Endothelial cell of umbilical vein (primary cell): ENCODE measurements around the gene PLA2G4C. TPM values are rescaled to one million over a fixed set of nuclear protein-coding genes. Genes with fewer than 3 reads are reported as not detected.

ENCODE experiments used
- BruUV-seq: library from RNA; stranded (reverse); fragments of 400-500 nt; replicated peaks from 2 replicates; lab custom pipeline; 2021; lab: Mats Ljungman, UMichigan
- CTCF ChIA-PET: fragments of 300-600, 350-600 bp; sonication (Branson Sonifier 250); formaldehyde crosslinking; loops from one replicate; lab custom pipeline; 2021; ENCODE audit warnings: antibody characterized with exemption, inconsistent platforms; lab: Charles Lee
- POLR2A ChIA-PET: fragments of 300-600, 350-600 bp; sonication (Branson Sonifier 250); formaldehyde crosslinking; loops from one replicate; lab custom pipeline; 2021; ENCODE audit warnings: antibody characterized with exemption, inconsistent platforms; lab: Charles Lee
- DNase-seq: peaks from one replicate; pipeline ENCODE4 v3.0.0-alpha.2; 2011; ENCODE audit warnings: low read depth, low spot score
- FAIRE-seq: peaks from 2 replicates; lab custom pipeline; 2011; peaks lifted over from hg19 to GRCh38; lab: Jason Lieb, UNC
- H2AFZ ChIP-seq: 2 replicates; pipeline ENCODE4 v1.6.0; 2012; ENCODE audit warnings: low read depth, low read length, control low read depth, inconsistent platforms
- H3K27ac ChIP-seq: 2 replicates; pipeline ENCODE4 v1.5.1; 2011; ENCODE audit warnings: low read depth, mild to moderate bottlenecking, control low read depth, low read length, moderate library complexity; ENCODE audit not compliant: insufficient read depth
- H3K27me3 ChIP-seq, 2 experiments: 2 replicates each; pipeline versions ENCODE4 v1.6.0 to v1.6.1; 2011; ENCODE audit warnings: low read length in 2 of 2, mixed read lengths in 1 of 2; ENCODE audit not compliant: control insufficient read depth in 2 of 2, insufficient read depth in 2 of 2
- H3K36me3 ChIP-seq, 2 experiments: 2 replicates in 1 of 2; 3 replicates in 1 of 2; pipeline ENCODE4 v1.5.1; 2011; ENCODE audit warnings: low read length in 2 of 2, mild to moderate bottlenecking in 1 of 2, moderate library complexity in 1 of 2; ENCODE audit not compliant: control insufficient read depth in 2 of 2, insufficient read depth in 2 of 2; ENCODE audit errors: extremely low read depth in 1 of 2
- H3K4me1 ChIP-seq: 3 replicates; pipeline ENCODE4 v1.5.1; 2011; ENCODE audit warnings: mild to moderate bottlenecking, low read length; ENCODE audit not compliant: control insufficient read depth, insufficient read depth; ENCODE audit errors: extremely low read depth
- H3K4me2 ChIP-seq: 2 replicates; pipeline ENCODE4 v1.6.1; 2011; ENCODE audit warnings: low read length, control low read depth, mixed read lengths; ENCODE audit not compliant: insufficient read depth
- H3K4me3 ChIP-seq, 3 experiments: fragments of 200-600 bp in 1 of 3; sonication (generic), shearing (Covaris generic) in 1 of 3; replicated peaks in 1 of 3; 2 replicates each; pipeline ENCODE4 v1.5.1; 2011 to 2016; ENCODE audit warnings: control low read depth in 3 of 3, low read length in 3 of 3, mild to moderate bottlenecking in 2 of 3, inconsistent platforms in 1 of 3, low read depth in 1 of 3, moderate library complexity in 1 of 3; ENCODE audit not compliant: insufficient read depth in 1 of 3
- H3K79me2 ChIP-seq: 2 replicates; pipeline ENCODE4 v1.6.0; 2012; ENCODE audit warnings: low read length, inconsistent platforms; ENCODE audit not compliant: control insufficient read depth, insufficient read depth
- H3K9ac ChIP-seq: replicated peaks from 2 replicates; pipeline ENCODE3; 2011; ENCODE audit warnings: low read length, control low read depth; ENCODE audit not compliant: insufficient read depth; ENCODE audit errors: extremely low read depth
- H3K9me1 ChIP-seq: replicated peaks from 3 replicates; pipeline ENCODE4 v1.6.0; 2011; ENCODE audit warnings: mild to moderate bottlenecking, low read length; ENCODE audit not compliant: control insufficient read depth, insufficient read depth; ENCODE audit errors: extremely low read depth
- H3K9me3 ChIP-seq: replicated peaks from 2 replicates; pipeline ENCODE4 v1.5.1; 2012; ENCODE audit warnings: low read length, inconsistent platforms; ENCODE audit not compliant: control insufficient read depth, insufficient read depth
- H4K20me1 ChIP-seq: replicated peaks from 2 replicates; pipeline ENCODE3; 2011; ENCODE audit warnings: mild to moderate bottlenecking, low read length; ENCODE audit not compliant: control insufficient read depth, insufficient read depth; ENCODE audit errors: extremely low read depth
- EZH2 ChIP-seq: IDR thresholded peaks from 2 replicates; pipeline ENCODE4 v1.6.1; 2012; ENCODE audit warnings: borderline replicate concordance, low read depth, mild to moderate bottlenecking, moderate library complexity, low read length, inconsistent platforms; ENCODE audit not compliant: severe bottlenecking
- FOS ChIP-seq: IDR thresholded peaks from 2 replicates; pipeline ENCODE4 v1.6.1; 2011; ENCODE audit warnings: mild to moderate bottlenecking, low read length, moderate library complexity, borderline replicate concordance; ENCODE audit not compliant: insufficient read depth
- GATA2 ChIP-seq: IDR thresholded peaks from 2 replicates; pipeline ENCODE4 v1.7.0; 2011; ENCODE audit warnings: low read depth, mild to moderate bottlenecking, moderate library complexity, mixed read lengths, low read length; ENCODE audit not compliant: insufficient read length, insufficient read depth
- JUN ChIP-seq: IDR thresholded peaks from 2 replicates; pipeline ENCODE4 v1.6.1; 2011; ENCODE audit warnings: borderline replicate concordance, low read depth; ENCODE audit not compliant: insufficient read length, insufficient read depth
- MAX ChIP-seq: IDR thresholded peaks from 2 replicates; pipeline ENCODE4 v1.6.1; 2011; ENCODE audit not compliant: insufficient read depth, insufficient read length
- MYC ChIP-seq: IDR thresholded peaks from one replicate; pipeline ENCODE4 v1.6.1; 2011; ENCODE audit warnings: mild to moderate bottlenecking, low read depth, low read length
- POLR2A ChIP-seq: IDR thresholded peaks from 2 replicates; pipeline ENCODE4 v1.6.1; 2012; ENCODE audit warnings: low read depth, mild to moderate bottlenecking, control low read depth, low read length
- POLR2AphosphoS5 ChIP-seq: IDR thresholded peaks from 2 replicates; pipeline ENCODE4 v1.6.1; 2012; ENCODE audit warnings: low read depth, mild to moderate bottlenecking, control low read depth, low read length, moderate library complexity; ENCODE audit not compliant: insufficient read depth
- dilution Hi-C: fragments of 300-500 bp; cut with MboI; formaldehyde crosslinking; loops from one replicate; pipeline ENCODE4 v1.15.0; 2019; ENCODE audit warnings: low sequenced_read_pairs; ENCODE audit not compliant: extremely low pct_ligation_motif_present
- intact Hi-C: fragments of 100-400 bp; cut with micrococcal nuclease; formaldehyde crosslinking; loops from one replicate; pipeline ENCODE4 v1.10.0; 2022
- polyA plus RNA-seq, 4 experiments: library from polyadenylated mRNA; depleted of rRNA in 3 of 4; stranded (reverse) in 3 of 4; unstranded in 1 of 4; fragments of >200 nt; gene quantifications; 2 replicates each; pipeline versions ENCODE4 v1.2.1 to v1.2.3, GENCODE V29; 2011 to 2012; ENCODE audit warnings: missing spikeins in 1 of 4
- total RNA-seq: library from RNA; stranded (reverse); gene quantifications from 2 replicates; pipeline ENCODE4 v1.2.3, GENCODE V29; 2021
- TF ChIP-seq, protein P1 (sequence below), 2 donors: IDR thresholded peaks; 1 replicate in 1 of 2; 2 replicates in 1 of 2; pipeline ENCODE4 v1.5.1; 2011; ENCODE audit warnings: low read length in 2 of 2, mild to moderate bottlenecking in 2 of 2, moderate library complexity in 2 of 2, control low read depth in 1 of 2, inconsistent platforms in 1 of 2, low read depth in 1 of 2; ENCODE audit not compliant: insufficient read depth in 1 of 2; ENCODE audit errors: extremely low read depth in 1 of 2

Gene PLA2G4C
- total and polyA plus RNA-seq, 2 donors (not counting 3 experiments of a cell fraction or from before 2014, with no cell fraction given) = 53.1 to 63.4 TPM

- intact Hi-C loops = no loop called here
- ChIA-PET CTCF (interaction anchor here (1.1 kb wide), 1 partner anchor 51 kb away, joined by 4 read pairs; no protein-coding TSS in a partner anchor), POLR2A (no interaction called here)
- no TSS peak for BruUV-seq
- H3K36me3 ChIP-seq = peaks cover 0 to 2% of the 10 kb centered on the region in 2 experiments
- H2AFZ ChIP-seq = no peak overlapping the region
- H3K4me1 ChIP-seq = peaks cover 9% of the 10 kb centered on the region
- H3K4me3 ChIP-seq = no peak overlapping the region
- dilution Hi-C loops = no loop called here
- TF ChIP-seq FOS (no peak), MAX (no peak), POLR2AphosphoS5 (no peak), JUN (no peak)
- H3K27ac ChIP-seq = no peak overlapping the region
- H3K9ac ChIP-seq = no peak overlapping the region
- H3K9me1 ChIP-seq = no peaks in the 10 kb centered on the region
- H4K20me1 ChIP-seq = no peaks in the 10 kb centered on the region
- no peak for DNase-seq
- H3K79me2 ChIP-seq = no peaks in the 10 kb centered on the region
- no peaks in the 10 kb centered on the region for H3K27me3 ChIP-seq
- no peak for FAIRE-seq
- H3K4me2 ChIP-seq = no peak overlapping the region
- no peaks in the 10 kb centered on the region for H3K9me3 ChIP-seq
Observed at GRCh38 chr19:48158210-48158790, 47.7 kb upstream of the PLA2G4C start.

GRCh38 chr19:48154003-48154402 is 43.4 kb upstream of the PLA2G4C start:
- intact Hi-C loops (no loop called here), dilution Hi-C loops (no loop called here)
- no peaks in the 10 kb centered on the region for H3K27me3 ChIP-seq
- peak overlapping the region; percentile 83 for H2AFZ ChIP-seq
- H3K36me3 ChIP-seq = no peaks in the 10 kb centered on the region
- H3K27ac ChIP-seq = peak overlapping the region; percentile 94
- peak overlapping the region; percentile 81 for H3K9ac ChIP-seq
- no TSS peak for BruUV-seq
- no peaks in the 10 kb centered on the region for H3K9me1 ChIP-seq
- no peaks in the 10 kb centered on the region for H3K9me3 ChIP-seq
- POLR2A ChIA-PET = interaction anchor here (0.8 to 1.5 kb wide), 3 partner anchors 10 to 44 kb away, joined by 3 to 5 read pairs (median 4); partner anchors contain the start of gene PLA2G4C
- no peak for TF ChIP-seq MYC
- no peak for TF ChIP-seq MAX
- no peak for TF ChIP-seq EZH2
- TF ChIP-seq, protein P1, sequence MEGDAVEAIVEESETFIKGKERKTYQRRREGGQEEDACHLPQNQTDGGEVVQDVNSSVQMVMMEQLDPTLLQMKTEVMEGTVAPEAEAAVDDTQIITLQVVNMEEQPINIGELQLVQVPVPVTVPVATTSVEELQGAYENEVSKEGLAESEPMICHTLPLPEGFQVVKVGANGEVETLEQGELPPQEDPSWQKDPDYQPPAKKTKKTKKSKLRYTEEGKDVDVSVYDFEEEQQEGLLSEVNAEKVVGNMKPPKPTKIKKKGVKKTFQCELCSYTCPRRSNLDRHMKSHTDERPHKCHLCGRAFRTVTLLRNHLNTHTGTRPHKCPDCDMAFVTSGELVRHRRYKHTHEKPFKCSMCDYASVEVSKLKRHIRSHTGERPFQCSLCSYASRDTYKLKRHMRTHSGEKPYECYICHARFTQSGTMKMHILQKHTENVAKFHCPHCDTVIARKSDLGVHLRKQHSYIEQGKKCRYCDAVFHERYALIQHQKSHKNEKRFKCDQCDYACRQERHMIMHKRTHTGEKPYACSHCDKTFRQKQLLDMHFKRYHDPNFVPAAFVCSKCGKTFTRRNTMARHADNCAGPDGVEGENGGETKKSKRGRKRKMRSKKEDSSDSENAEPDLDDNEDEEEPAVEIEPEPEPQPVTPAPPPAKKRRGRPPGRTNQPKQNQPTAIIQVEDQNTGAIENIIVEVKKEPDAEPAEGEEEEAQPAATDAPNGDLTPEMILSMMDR (IDR thresholded peaks at IDR 0.05; ENCODE audit: extremely low read depth in 1 of 2, insufficient read depth in 1 of 2, low read depth in 1 of 2, low read length in 2 of 2) = no peak
- TF ChIP-seq FOS = no peak
- TF ChIP-seq JUN = no peak
- TF ChIP-seq POLR2AphosphoS5 = no peak
- TF ChIP-seq POLR2A = no peak
- no peak for TF ChIP-seq GATA2
- peaks cover 15% of the 10 kb centered on the region for H3K4me1 ChIP-seq
- peak overlapping the region in 1 of 3 experiments; percentile 17 for H3K4me3 ChIP-seq
- no peaks in the 10 kb centered on the region for H4K20me1 ChIP-seq
- H3K79me2 ChIP-seq = no peaks in the 10 kb centered on the region
- DNase-seq = peak; percentile 54
- CTCF ChIA-PET = interaction anchor here (0.8 to 5.9 kb wide), 9 partner anchors 16 to 191 kb away, joined by 3 to 229 read pairs (median 10); partner anchors contain the start of genes CARD8 and PLA2G4C
- no peak for FAIRE-seq
- H3K4me2 ChIP-seq = peak overlapping the region; percentile 15
